K562 (cell line): ENCODE results near the gene UBAC2. TPM values are rescaled to one million over a fixed set of nuclear protein-coding genes. Genes with fewer than 3 reads are reported as not detected.

Source experiments
- ATAC-seq: fragments of 200-7000 bp; cut with Tn5 transposase; 3 replicates; pipeline ENCODE4 v1.9.1; 2020; ENCODE audit warnings: moderate library complexity
- BruUV-seq: library from RNA; stranded (reverse); fragments of 400-500 nt; replicated peaks from 2 replicates; lab custom pipeline; 2021; lab: Mats Ljungman, UMichigan
- CTCF ChIA-PET: fragments of 300-600 bp; formaldehyde crosslinking; extraction: SDS; loops from one replicate; lab custom pipeline; 2021; ENCODE audit warnings: low intra/inter-chr PET ratio; lab: Yijun Ruan, JAX
- POLR2A ChIA-PET: fragments of 300-600, 350-650 bp; sonication (Branson Sonifier 250); formaldehyde crosslinking; extraction: SDS; loops from one replicate; lab custom pipeline; 2021; ENCODE audit warnings: antibody characterized with exemption, inconsistent platforms; lab: Yijun Ruan, JAX
- DNase-seq, 4 experiments: peaks; one replicate each; pipeline versions ENCODE4 v3.0.0 to v3.0.0-alpha.2; 2011 to 2018; ENCODE audit warnings: low spot score in 3 of 4, mixed read lengths in 3 of 4; ENCODE audit errors: extremely low read depth in 1 of 4
- FAIRE-seq: peaks from 2 replicates; lab custom pipeline; 2011; peaks lifted over from hg19 to GRCh38; lab: Jason Lieb, UNC
- H2AFZ ChIP-seq: 2 replicates; pipeline ENCODE4 v1.6.0; 2011; ENCODE audit warnings: low read depth, low read length, control low read depth, inconsistent platforms
- H3K27ac ChIP-seq: fragments of 200-600 bp; 3 replicates; pipeline ENCODE4 v1.8.0; 2011; ENCODE audit warnings: low read depth, mild to moderate bottlenecking, control low read depth, inconsistent platforms, low read length, moderate library complexity, mixed read lengths; ENCODE audit errors: extremely low read depth
- H3K27me3 ChIP-seq, 2 experiments: fragments of 300-600 bp in 1 of 2; 2 replicates in 1 of 2; 3 replicates in 1 of 2; pipeline versions ENCODE4 v1.6.0 to v1.8.0; 2011; ENCODE audit warnings: inconsistent platforms in 2 of 2, low read length in 2 of 2, mild to moderate bottlenecking in 1 of 2, mixed read lengths in 1 of 2, moderate library complexity in 1 of 2; ENCODE audit not compliant: control insufficient read depth in 2 of 2, insufficient read depth in 2 of 2
- H3K36me3 ChIP-seq: fragments of 300-600 bp; 3 replicates; pipeline ENCODE4 v1.8.0; 2011; ENCODE audit warnings: mild to moderate bottlenecking, low read length, inconsistent platforms; ENCODE audit not compliant: control insufficient read depth, insufficient read depth
- H3K4me1 ChIP-seq, 2 experiments: fragments of 200-600 bp in 1 of 2; replicated peaks in 1 of 2; 2 replicates in 1 of 2; 3 replicates in 1 of 2; pipeline versions ENCODE4 v1.5.1 to v1.8.0; 2011; ENCODE audit warnings: inconsistent platforms in 2 of 2, low read length in 2 of 2, mild to moderate bottlenecking in 1 of 2, mixed read lengths in 1 of 2, moderate library complexity in 1 of 2; ENCODE audit not compliant: control insufficient read depth in 2 of 2, insufficient read depth in 2 of 2
- H3K4me2 ChIP-seq: 2 replicates; pipeline ENCODE4 v1.6.1; 2011; ENCODE audit warnings: low read length, control low read depth, inconsistent platforms, mixed read lengths; ENCODE audit not compliant: insufficient read depth
- H3K4me3 ChIP-seq: fragments of 200-600 bp; sonication (generic), shearing (Covaris generic); 2 replicates; pipeline ENCODE4 v1.5.1; 2016; ENCODE audit warnings: control low read depth, inconsistent platforms
- H3K79me2 ChIP-seq: fragments of 200-600 bp; 3 replicates; pipeline ENCODE4 v1.8.0; 2011; ENCODE audit warnings: low read length, inconsistent platforms; ENCODE audit not compliant: control insufficient read depth, insufficient read depth
- H3K9ac ChIP-seq, 2 experiments: 2 replicates each; pipeline versions ENCODE4 v1.6.0 to v1.6.1; 2011; ENCODE audit warnings: low read depth in 2 of 2, low read length in 2 of 2, control low read depth in 1 of 2, inconsistent platforms in 1 of 2, mild to moderate bottlenecking in 1 of 2, mixed read lengths in 1 of 2; ENCODE audit not compliant: insufficient read depth in 1 of 2
- H3K9me1 ChIP-seq: one replicate; pipeline ENCODE4 v1.6.0; 2011; ENCODE audit warnings: inconsistent platforms, mild to moderate bottlenecking, low read length, moderate library complexity; ENCODE audit not compliant: control insufficient read depth, insufficient read depth
- H3K9me3 ChIP-seq: replicated peaks from 2 replicates; pipeline ENCODE4 v1.5.1; 2011; ENCODE audit warnings: low read depth, low read length, inconsistent platforms; ENCODE audit not compliant: control insufficient read depth, insufficient read depth
- H4K20me1 ChIP-seq: replicated peaks from 2 replicates; pipeline ENCODE4 v1.6.1; 2011; ENCODE audit warnings: low read length, inconsistent platforms, mixed read lengths; ENCODE audit not compliant: control insufficient read depth, insufficient read depth
- ETS2 ChIP-seq: IDR thresholded peaks from 2 replicates; pipeline ENCODE4 v1.6.1; 2016; ENCODE audit warnings: borderline replicate concordance, missing genetic modification characterization, mild to moderate bottlenecking, moderate library complexity, missing compliant biosample characterization; ENCODE audit not compliant: poor library complexity, severe bottlenecking
- FOXP1 ChIP-seq: sonication (generic); formaldehyde crosslinking; IDR thresholded peaks from 2 replicates; pipeline ENCODE4 v1.8.0; 2022; ENCODE audit warnings: mild to moderate bottlenecking, missing genetic modification reagents
- SMARCB1 ChIP-seq: IDR thresholded peaks from 2 replicates; pipeline ENCODE4 v1.6.1; 2011; ENCODE audit warnings: improper control_type of control experiment, low read depth; ENCODE audit not compliant: insufficient read length
- ZC3H8 ChIP-seq: fragments of 450-650 bp; IDR thresholded peaks from 2 replicates; pipeline ENCODE4 v1.6.1; 2017
- WGBS: fragments of 100-300 bp; shearing (Covaris generic); methylation state at CpG from one replicate; pipeline ENCODE4 v1.1.6; 2016; ENCODE audit warnings: low coverage, mixed read lengths; ENCODE audit not compliant: insufficient coverage; ENCODE audit errors: missing lambda C conversion rate; 5-methylcytosine and 5-hydroxymethylcytosine counted together
- in situ Hi-C: fragments of 300-500 bp; cut with MboI; formaldehyde crosslinking; loops from 4 replicates; pipeline ENCODE4 v1.15.0; 2018; ENCODE audit warnings: inconsistent platforms, mixed read lengths
- intact Hi-C: fragments of 100-400 bp; cut with micrococcal nuclease; formaldehyde crosslinking; loops from 2 replicates; pipeline ENCODE4 v1.14.2; 2022
- polyA plus RNA-seq, 8 experiments: library from polyadenylated mRNA; depleted of rRNA in 4 of 8; stranded (reverse) in 5 of 8; unstranded in 3 of 8; fragments of >200 nt; fragmentation: Nextera tagmentation in 2 of 8; fragmentation: Illumina TruSeq in 1 of 8; extraction: Ambion mirVana in 2 of 8; extraction: Trizol in 1 of 8; gene quantifications; 2 replicates each; pipeline versions ENCODE4 v1.2.1 to v1.2.3, GENCODE V29; 2011 to 2014; ENCODE audit warnings: inconsistent platforms in 1 of 8, missing spikeins in 1 of 8
- total RNA-seq, 7 experiments: library from RNA; depleted of rRNA in 6 of 7; stranded (reverse); fragments of >200 nt in 6 of 7; fragmentation: Illumina TruSeq in 2 of 7; extraction: Trizol in 2 of 7; gene quantifications; 2 replicates each; pipeline versions ENCODE4 v1.2.1 to v1.2.3, GENCODE V29; 2011 to 2021; ENCODE audit warnings: low replicate concordance in 1 of 7
- TF ChIP-seq, protein P1 (sequence below): sonication (generic); formaldehyde crosslinking; IDR thresholded peaks from 2 replicates; pipeline ENCODE4 v1.8.1; 2023; ENCODE audit warnings: mild to moderate bottlenecking, missing genetic modification reagents

Gene UBAC2
- total and polyA plus RNA-seq, 9 of the 15 experiments (the other 6 are each of a cell fraction or from before 2014, with no cell fraction given) = 6.0 to 84.1 (median 32.3) TPM

- Histone ChIP-seq H3K36me3 (peaks cover 14% of the 10 kb centered on the region; the same call in 1 of the 3 replicates), H3K9me1 (no peaks in the 10 kb centered on the region), H3K27me3 (no peaks in the 10 kb centered on the region), H3K4me2 (no peak overlapping the region), H3K79me2 (peaks cover 33% of the 10 kb centered on the region), H3K4me1 (peaks cover 3 to 11% of the 10 kb centered on the region in 2 experiments; a peak in 4 of 5 replicates), H2AFZ (no peak overlapping the region), H3K9ac (no peak overlapping the region), H3K27ac (no peak overlapping the region), H4K20me1 (no peaks in the 10 kb centered on the region), H3K9me3 (no peaks in the 10 kb centered on the region), H3K4me3 (no peak overlapping the region)
- FAIRE-seq = no peak
- intact Hi-C loops (no loop called here), in situ Hi-C loops (no loop called here)
- WGBS = 78% methylated on average over 4 of the region's 8 CpGs
- ChIA-PET POLR2A (interaction anchor here (0.6 to 1.0 kb wide), 2 partner anchors 9 to 1215 kb away, joined by 3 to 5 read pairs; no protein-coding TSS in a partner anchor), CTCF (no interaction called here)
- TF ChIP-seq ZC3H8 = no peak
- no peak for ATAC-seq
- BruUV-seq = no TSS peak
- no peak for DNase-seq
Measured at GRCh38 chr13:99302637-99303505, 102.2 kb downstream of the UBAC2 start.

DNA sequence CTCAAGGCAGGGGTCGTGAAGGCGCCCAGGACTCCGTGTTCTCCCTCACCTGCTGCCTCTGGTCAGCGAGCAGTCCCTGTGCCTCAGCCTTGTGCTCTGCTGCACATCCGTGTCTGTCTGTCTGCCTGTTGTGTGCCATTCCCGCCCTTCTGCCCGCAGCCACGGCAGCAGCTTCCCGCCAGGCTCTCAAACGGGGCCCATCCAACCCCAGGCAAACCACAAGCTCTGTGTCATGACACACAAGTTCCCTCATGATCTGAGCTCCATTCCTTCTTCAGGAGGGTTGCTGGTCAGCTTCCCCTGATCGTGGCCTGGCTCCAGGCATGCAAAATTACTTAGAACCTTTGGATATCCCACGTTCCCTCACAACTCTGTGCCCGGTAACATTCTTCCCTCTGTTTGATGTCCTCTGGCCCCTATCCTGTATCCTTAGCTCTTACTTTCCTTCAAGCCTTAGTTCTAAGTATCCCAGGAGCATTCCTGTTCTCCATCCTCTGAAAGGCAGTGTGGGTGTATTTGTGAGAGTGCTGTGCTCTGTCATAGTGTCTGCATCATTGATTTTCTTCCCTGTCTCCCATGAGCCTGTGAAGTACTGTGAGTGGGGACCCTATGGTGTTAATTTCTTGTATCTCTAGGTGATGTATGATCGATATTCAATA, 103.3 kb downstream of the UBAC2 start:
- 80% methylated on average over 12 of the region's 14 CpGs for WGBS
- H3K9ac ChIP-seq = no peak overlapping the region

More for the DNA sequence above, 103.3 kb downstream of the UBAC2 start:
- Histone ChIP-seq H3K9me1 (no peaks in the 10 kb centered on the region), H3K36me3 (peaks cover 14% of the 10 kb centered on the region; the same call in 1 of the 3 replicates), H3K79me2 (peaks cover 41% of the 10 kb centered on the region), H3K27me3 (no peaks in the 10 kb centered on the region), H3K4me1 (peaks cover 3 to 15% of the 10 kb centered on the region in 2 experiments; a peak in 4 of 5 replicates), H3K4me2 (no peak overlapping the region), H3K4me3 (no peak overlapping the region), H4K20me1 (no peaks in the 10 kb centered on the region), H3K9me3 (no peaks in the 10 kb centered on the region), H3K27ac (no peak overlapping the region), H2AFZ (no peak overlapping the region)
- in situ Hi-C loops = no loop called here
- no peak for FAIRE-seq
- ChIA-PET CTCF (no interaction called here), POLR2A (interaction anchor here (0.8 to 2.1 kb wide), 2 partner anchors 17 to 21 kb away, joined by 3 to 4 read pairs; no protein-coding TSS in a partner anchor)
- intact Hi-C loops = no loop called here
- no peak for ATAC-seq
- BruUV-seq = no TSS peak
- DNase-seq = no peak
- TF ChIP-seq FOXP1 (CRISPR knock-in tag) (no peak), ETS2 (no peak), SMARCB1 (no peak)
- TF ChIP-seq, protein P1, sequence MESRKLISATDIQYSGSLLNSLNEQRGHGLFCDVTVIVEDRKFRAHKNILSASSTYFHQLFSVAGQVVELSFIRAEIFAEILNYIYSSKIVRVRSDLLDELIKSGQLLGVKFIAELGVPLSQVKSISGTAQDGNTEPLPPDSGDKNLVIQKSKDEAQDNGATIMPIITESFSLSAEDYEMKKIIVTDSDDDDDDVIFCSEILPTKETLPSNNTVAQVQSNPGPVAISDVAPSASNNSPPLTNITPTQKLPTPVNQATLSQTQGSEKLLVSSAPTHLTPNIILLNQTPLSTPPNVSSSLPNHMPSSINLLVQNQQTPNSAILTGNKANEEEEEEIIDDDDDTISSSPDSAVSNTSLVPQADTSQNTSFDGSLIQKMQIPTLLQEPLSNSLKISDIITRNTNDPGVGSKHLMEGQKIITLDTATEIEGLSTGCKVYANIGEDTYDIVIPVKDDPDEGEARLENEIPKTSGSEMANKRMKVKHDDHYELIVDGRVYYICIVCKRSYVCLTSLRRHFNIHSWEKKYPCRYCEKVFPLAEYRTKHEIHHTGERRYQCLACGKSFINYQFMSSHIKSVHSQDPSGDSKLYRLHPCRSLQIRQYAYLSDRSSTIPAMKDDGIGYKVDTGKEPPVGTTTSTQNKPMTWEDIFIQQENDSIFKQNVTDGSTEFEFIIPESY (CRISPR knock-in tag) = 0 out of 2 replicates have a peak, but pooled peaks have one; percentile 48
